Uterus (tissue), 2 donors: ENCODE results near the gene DMD.

Source experiments
- CTCF ChIP-seq, 4 experiments: fragments of 200-600 bp in 2 of 4; fragments of 450-650 bp in 2 of 4; sonication (generic) in 2 of 4; IDR thresholded peaks; one replicate each; pipeline ENCODE4 v1.5.1; 2016 to 2019; ENCODE audit warnings: antibody characterized with exemption in 4 of 4, mild to moderate bottlenecking in 2 of 4, moderate library complexity in 1 of 4
- POLR2A ChIP-seq, 2 donors: fragments of 450-650 bp; IDR thresholded peaks; one replicate each; pipeline ENCODE4 v1.6.1; 2016; ENCODE audit warnings: antibody characterized with exemption in 2 of 2, mild to moderate bottlenecking in 1 of 2, moderate library complexity in 1 of 2

- no peak for TF ChIP-seq CTCF (IDR thresholded peaks at IDR 0.05)
- no peak for TF ChIP-seq POLR2A (IDR thresholded peaks at IDR 0.05)
These were observed 2040.6 kb downstream of the DMD start for GRCh38 chrX:31170792-31171191.
